ENCODE measurements around the gene GSX2. TPM values are rescaled to one million over a fixed set of nuclear protein-coding genes. Genes with fewer than 3 reads are reported as not detected.

Gene GSX2
- total and polyA plus RNA-seq, 2 of the 8 experiments (the other 6 are each of a cell fraction or from before 2014, with no cell fraction given): not detected

DNA sequence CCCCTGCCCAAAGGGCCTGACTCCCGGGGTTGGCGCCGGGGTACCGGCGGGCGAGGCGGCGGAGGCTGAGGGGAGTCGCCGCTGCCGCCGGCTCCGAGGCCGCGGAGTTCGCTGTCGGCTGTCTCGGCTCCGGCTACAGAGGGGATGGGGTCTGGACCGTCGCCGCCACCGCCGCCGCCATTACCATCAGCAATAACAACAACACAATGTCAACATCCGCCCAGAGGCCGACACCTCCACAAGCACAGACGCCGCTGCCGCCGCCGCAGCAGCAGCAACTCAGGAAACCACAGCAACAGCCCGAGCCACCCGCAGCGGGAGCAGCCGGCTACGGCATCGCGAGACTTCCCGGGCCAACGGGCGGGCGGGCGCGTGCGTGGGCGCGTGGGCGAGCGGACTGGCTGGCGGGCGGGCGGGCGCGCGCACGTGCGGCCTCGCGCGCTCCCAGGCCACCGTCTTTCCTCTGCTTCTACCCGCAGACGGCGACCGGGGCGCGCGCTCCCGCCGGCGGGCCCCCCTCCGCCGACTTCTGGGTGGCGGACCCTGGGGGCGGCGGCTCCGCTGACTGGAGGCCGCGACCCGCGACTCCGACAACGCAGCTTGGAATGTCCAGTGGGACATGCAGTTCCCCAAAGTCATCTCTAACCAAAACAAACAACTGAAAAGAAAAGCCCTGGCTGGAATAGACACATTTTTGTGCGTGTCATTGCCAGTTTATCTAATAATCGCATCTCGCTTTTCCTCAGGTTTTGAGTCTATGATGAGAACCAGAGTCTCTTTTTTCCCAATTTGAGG lies 35.4 kb upstream of the GSX2 start, which contains the start of gene CHIC2:
Gene CHIC2 (minus strand): TSS at position 289 of the 795 bp plus-strand sequence. CDS start 305 bp downstream, outside the sequence.
- no peak within 1 kb of the TSS for H3K4ac ChIP-seq (replicated peaks; ENCODE audit: insufficient read length, low read depth, low read length)
- no peak within 1 kb of the TSS for H2BK20ac ChIP-seq (ENCODE audit: low read length)
- no peak within 1 kb of the TSS for H2BK12ac ChIP-seq (ENCODE audit: low read depth, low read length)
- peak within 1 kb of the TSS; percentile 25 for H3K56ac ChIP-seq (replicated peaks; ENCODE audit: insufficient read length, low read depth, low read length)
- H4K5ac ChIP-seq (ENCODE audit: insufficient read length, low read depth, low read length): peak within 1 kb of the TSS; percentile 25
- no peaks in the 10 kb centered on the region for H3K9me3 ChIP-seq (ENCODE audit: insufficient read depth in 2 of 2, low read depth in 1 of 2, low read length in 1 of 2)
- FAIRE-seq: no peak
- H4K20me1 ChIP-seq (replicated peaks in 1 of 2; ENCODE audit: control insufficient read depth in 1 of 2, insufficient read depth in 2 of 2, low read length in 2 of 2): no peaks in the 10 kb centered on the region
- H3K23me2 ChIP-seq (ENCODE audit: low read depth, low read length): peaks cover 3% of the 10 kb centered on the region
- peak within 1 kb of the TSS; percentile 72; the same call in 1 of the 2 replicates for H3K18ac ChIP-seq (ENCODE audit: extremely low read depth, low read length)
- H2BK15ac ChIP-seq (ENCODE audit: low read length): no peak within 1 kb of the TSS
- H3K9ac ChIP-seq (replicated peaks in 1 of 4; ENCODE audit: extremely low read depth in 1 of 4, low read depth in 3 of 4, low read length in 3 of 4): peak within 1 kb of the TSS; percentile 73 to 83 (median 81)
- peaks cover 0 to 12% (median 3%) of the 10 kb centered on the region in 4 experiments; a peak in 2 of 7 replicates for H3K4me1 ChIP-seq (replicated peaks in 1 of 4; ENCODE audit: control insufficient read depth in 3 of 4, insufficient read depth in 4 of 4, low read length in 3 of 4)
- H4K91ac ChIP-seq (replicated peaks; ENCODE audit: insufficient read length, low read length): no peak within 1 kb of the TSS
- H2BK5ac ChIP-seq (ENCODE audit: low read depth, low read length): peak within 1 kb of the TSS; percentile 11; the same call in 1 of the 2 replicates
- H3K27me3 ChIP-seq (replicated peaks in 1 of 4; ENCODE audit: control insufficient read depth in 3 of 4, extremely low read depth in 1 of 4, insufficient read depth in 3 of 4, low read length in 3 of 4): no peaks in the 10 kb centered on the region; a peak in 1 of 7 replicates
- peak within 1 kb of the TSS; percentile 85 to 97 (median 91) for H3K4me3 ChIP-seq (ENCODE audit: extremely low read depth in 1 of 4, insufficient read depth in 2 of 4, low read depth in 3 of 4, low read length in 4 of 4)
- no peak within 1 kb of the TSS for H3K23ac ChIP-seq (ENCODE audit: insufficient read length)
- peak; percentile 72 to 94 for DNase-seq (ENCODE audit: low read depth in 1 of 2, low spot score in 2 of 2)
- H2AK5ac ChIP-seq (ENCODE audit: low read depth, low read length): no peak within 1 kb of the TSS
- ChIA-PET POLR2A (ENCODE audit: partially characterized antibody) (interaction anchor here (0.9 to 1.0 kb wide), 2 partner anchors 10 to 33 kb away, joined by 3 read pairs; no protein-coding TSS in a partner anchor), CTCF (ENCODE audit: partially characterized antibody) (interaction anchor here (3.0 kb wide), 1 partner anchor 134 kb away, joined by 17 read pairs; no protein-coding TSS in a partner anchor)
- no peaks in the 10 kb centered on the region for H3K36me3 ChIP-seq (ENCODE audit: control insufficient read depth in 2 of 4, insufficient read depth in 4 of 4, low read length in 3 of 4)
- WGBS, 2 experiments (ENCODE audit: extremely low coverage in 1 of 2, insufficient coverage in 1 of 2, insufficient read length in 1 of 2, insufficient replicate concordance in 2 of 2, low coverage in 1 of 2, low lambda C conversion rate in 2 of 2, missing lambda C conversion rate in 1 of 2): 4% methylated on average over 37 of the region's 87 CpGs; no CpG with 5 or more reads in 1 of the 2 experiments
- peaks cover 0 to 39% of the 10 kb centered on the region in 2 experiments; a peak in 2 of 4 replicates for H3K79me2 ChIP-seq (ENCODE audit: control insufficient read depth in 1 of 2, insufficient read depth in 2 of 2, low read length in 2 of 2)
- H2AFZ ChIP-seq (ENCODE audit: low read length): peak within 1 kb of the TSS; percentile 86
- peak within 1 kb of the TSS; percentile 57 for H3K27ac ChIP-seq (ENCODE audit: low read depth, low read length)
- H3K79me1 ChIP-seq (ENCODE audit: low read depth, low read length): no peaks in the 10 kb centered on the region; the same call in 1 of the 2 replicates
- H3K14ac ChIP-seq (ENCODE audit: insufficient read length): no peak within 1 kb of the TSS
- H4K8ac ChIP-seq (ENCODE audit: extremely low read depth, insufficient read depth, low read length): peak within 1 kb of the TSS; percentile 91
- H3K4me2 ChIP-seq (ENCODE audit: insufficient read depth in 1 of 2, low read depth in 2 of 2, low read length in 2 of 2): peak within 1 kb of the TSS; percentile 85 to 96
- no peak within 1 kb of the TSS for H2BK120ac ChIP-seq (replicated peaks; ENCODE audit: low read depth, low read length)
- TF ChIP-seq, protein P1, sequence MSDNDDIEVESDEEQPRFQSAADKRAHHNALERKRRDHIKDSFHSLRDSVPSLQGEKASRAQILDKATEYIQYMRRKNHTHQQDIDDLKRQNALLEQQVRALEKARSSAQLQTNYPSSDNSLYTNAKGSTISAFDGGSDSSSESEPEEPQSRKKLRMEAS (IDR thresholded peaks at IDR 0.05): peak; percentile 50
- TF ChIP-seq, protein P2, sequence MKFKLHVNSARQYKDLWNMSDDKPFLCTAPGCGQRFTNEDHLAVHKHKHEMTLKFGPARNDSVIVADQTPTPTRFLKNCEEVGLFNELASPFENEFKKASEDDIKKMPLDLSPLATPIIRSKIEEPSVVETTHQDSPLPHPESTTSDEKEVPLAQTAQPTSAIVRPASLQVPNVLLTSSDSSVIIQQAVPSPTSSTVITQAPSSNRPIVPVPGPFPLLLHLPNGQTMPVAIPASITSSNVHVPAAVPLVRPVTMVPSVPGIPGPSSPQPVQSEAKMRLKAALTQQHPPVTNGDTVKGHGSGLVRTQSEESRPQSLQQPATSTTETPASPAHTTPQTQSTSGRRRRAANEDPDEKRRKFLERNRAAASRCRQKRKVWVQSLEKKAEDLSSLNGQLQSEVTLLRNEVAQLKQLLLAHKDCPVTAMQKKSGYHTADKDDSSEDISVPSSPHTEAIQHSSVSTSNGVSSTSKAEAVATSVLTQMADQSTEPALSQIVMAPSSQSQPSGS (IDR thresholded peaks at IDR 0.05; ENCODE audit: low read length): no peak
- no peak for TF ChIP-seq HDAC2 (IDR thresholded peaks at IDR 0.05; ENCODE audit: borderline replicate concordance in 1 of 2, low read depth in 2 of 2, low read length in 2 of 2)
- TF ChIP-seq MAFK (IDR thresholded peaks at IDR 0.05; ENCODE audit: low read depth, low read length): no peak
- TF ChIP-seq RXRA (IDR thresholded peaks at IDR 0.05; ENCODE audit: insufficient read depth, low read depth, low read length): no peak
- no peak for TF ChIP-seq SIRT6 (IDR thresholded peaks at IDR 0.05; ENCODE audit: low read length)
- TF ChIP-seq GABPA (IDR thresholded peaks at IDR 0.05; ENCODE audit: borderline replicate concordance, insufficient read depth, low read length): no peak
- no peak for TF ChIP-seq CTBP2 (IDR thresholded peaks at IDR 0.05; ENCODE audit: borderline replicate concordance, insufficient read depth, insufficient read length, low read length)
- no peak for TF ChIP-seq CREB1 (IDR thresholded peaks at IDR 0.05)

Measured in H1 (cell line).